HG03060 (cell line): ENCODE measurements around the gene FLT3LG.

ENCODE experiments used
- ATAC-seq: cut with Tn5 transposase; IDR thresholded peaks from one replicate; pipeline ENCODE4 v1.9.1; 2021; ENCODE audit warnings: low read depth, moderate number of reproducible peaks; ENCODE audit not compliant: unreplicated experiment

The FLT3LG gene

DNA sequence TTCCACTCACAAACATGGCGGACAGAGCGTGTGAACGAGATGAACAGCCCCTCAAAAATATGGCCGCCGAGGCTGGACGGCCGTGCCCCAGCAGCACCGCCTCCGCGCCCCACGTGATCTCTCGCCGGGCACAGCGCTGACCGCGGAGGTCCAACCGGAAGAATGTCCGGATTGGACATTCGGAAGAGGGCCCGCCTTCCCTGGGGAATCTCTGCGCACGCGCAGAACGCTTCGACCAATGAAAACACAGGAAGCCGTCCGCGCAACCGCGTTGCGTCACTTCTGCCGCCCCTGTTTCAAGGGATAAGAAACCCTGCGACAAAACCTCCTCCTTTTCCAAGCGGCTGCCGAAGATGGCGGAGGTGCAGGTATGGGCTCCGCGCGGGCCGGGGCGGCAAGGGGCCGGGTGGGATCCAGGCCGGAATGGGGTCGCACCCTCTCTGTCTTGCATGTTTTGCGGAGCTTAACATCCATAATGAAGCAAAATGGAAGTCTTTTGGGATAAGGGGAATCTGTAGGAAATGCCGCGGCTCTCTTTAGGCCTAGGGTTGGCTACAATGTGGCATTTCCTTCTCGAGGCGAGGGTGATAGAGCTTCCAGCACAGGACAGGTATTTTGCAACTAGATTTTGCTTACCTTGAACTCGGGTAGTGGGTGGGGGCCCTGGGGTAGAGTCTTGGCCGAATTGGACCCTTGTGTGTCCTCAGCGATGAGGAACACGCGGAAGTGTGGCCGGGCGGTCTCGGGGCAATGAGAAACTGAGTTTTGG is 13.4 kb downstream of the FLT3LG start, which contains the start of gene RPL13A:
Gene RPL13A (plus strand): TSS at position 332 of the 769 bp plus-strand sequence. CDS start 22 bp downstream, at position 354.
- peak; percentile 86 for ATAC-seq

- no peak for ATAC-seq
These were observed 14.2 kb downstream of the FLT3LG start for GRCh38 chr19:49488046-49488862.

DNA sequence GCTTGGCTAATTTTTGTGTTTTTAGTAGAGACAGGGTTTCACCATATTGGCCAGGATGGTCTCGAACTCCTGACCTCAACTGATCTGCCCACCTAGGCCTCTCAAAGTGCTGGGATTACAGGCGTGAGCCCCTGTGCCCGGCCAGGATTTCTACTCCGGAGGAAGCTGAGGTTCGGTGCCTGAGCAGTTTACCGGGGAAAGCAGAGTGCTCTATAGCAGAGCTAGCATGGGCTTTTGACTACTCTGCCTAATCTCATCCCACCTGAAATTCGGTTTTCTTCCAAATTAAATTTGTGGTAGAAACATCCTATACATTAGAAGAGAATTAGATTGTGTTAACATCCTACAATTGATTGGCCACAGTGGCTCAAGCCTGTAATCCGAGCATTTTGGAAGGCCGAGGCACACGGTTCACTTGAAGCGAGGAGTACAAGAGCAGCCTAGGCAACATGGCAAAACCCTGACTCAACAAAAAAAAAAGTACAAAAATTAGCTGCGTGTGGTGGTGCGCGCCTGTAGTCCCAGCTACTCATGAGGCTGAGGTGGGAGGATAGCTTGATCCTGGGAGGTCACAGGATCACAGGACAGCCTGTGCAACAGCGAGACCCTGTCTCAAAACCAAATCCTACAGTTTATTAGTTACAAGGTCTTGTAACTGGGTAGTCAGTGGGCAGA is 15.0 kb downstream of the FLT3LG start:
- ATAC-seq, result no peak

DNA sequence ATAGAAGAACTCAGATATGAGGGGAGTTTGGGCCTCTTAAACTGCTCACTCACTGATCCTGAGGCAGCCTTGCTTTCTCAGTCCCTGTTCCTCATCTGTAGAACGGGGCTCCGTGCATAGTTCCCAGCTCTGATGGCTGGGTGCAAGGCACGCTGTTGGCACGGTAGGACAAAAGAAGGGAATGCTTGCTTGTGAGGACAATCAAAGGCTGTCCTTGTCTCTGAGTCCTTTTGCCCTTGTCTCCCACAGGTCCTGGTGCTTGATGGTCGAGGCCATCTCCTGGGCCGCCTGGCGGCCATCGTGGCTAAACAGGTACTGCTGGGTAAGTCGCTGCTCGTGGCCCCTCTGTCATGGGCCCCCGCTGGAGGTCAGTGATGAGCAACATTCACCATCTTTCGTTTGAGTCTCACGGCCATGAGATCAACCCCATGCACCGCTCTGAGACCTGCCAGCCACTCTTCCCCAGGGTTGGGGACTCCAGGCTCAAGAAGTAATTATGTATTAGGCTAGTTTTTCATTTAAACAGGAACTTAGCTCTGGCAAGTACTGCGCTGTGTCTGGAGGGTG is 15.7 kb downstream of the FLT3LG start:
- no peak for ATAC-seq

- no peak for ATAC-seq
These were observed 16.4 kb downstream of the FLT3LG start for GRCh38 chr19:49490287-49491029.

GRCh38 chr19:49491030-49491803 is 17.2 kb downstream of the FLT3LG start:
- no peak for ATAC-seq

- no peak for ATAC-seq
These were observed 18.0 kb downstream of the FLT3LG start for GRCh38 chr19:49491804-49492572.

- no peak for ATAC-seq
These were observed 18.8 kb downstream of the FLT3LG start for GRCh38 chr19:49492573-49493405.

DNA sequence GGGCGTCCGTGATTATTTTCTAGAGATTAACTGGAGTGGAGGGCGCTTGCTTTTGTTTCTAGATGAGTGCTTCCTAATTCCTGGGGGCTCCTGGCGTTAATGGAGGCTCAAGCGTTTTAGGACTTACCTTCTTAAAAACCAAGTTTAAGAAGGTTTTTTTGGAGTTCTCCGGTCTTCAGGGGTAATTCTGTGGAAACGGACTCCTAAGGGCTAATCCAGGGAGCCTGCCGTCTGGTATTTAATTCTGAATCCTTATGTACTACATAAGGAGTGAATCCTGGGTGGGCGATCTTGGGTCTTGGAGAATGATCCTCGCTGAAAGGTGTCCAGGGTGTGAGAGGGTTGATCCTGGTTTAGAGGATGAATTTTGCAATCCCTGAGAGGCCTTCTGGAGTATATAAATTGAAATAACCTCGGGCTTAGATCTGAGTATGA is 22.6 kb downstream of the FLT3LG start:
- ATAC-seq, result no peak

DNA sequence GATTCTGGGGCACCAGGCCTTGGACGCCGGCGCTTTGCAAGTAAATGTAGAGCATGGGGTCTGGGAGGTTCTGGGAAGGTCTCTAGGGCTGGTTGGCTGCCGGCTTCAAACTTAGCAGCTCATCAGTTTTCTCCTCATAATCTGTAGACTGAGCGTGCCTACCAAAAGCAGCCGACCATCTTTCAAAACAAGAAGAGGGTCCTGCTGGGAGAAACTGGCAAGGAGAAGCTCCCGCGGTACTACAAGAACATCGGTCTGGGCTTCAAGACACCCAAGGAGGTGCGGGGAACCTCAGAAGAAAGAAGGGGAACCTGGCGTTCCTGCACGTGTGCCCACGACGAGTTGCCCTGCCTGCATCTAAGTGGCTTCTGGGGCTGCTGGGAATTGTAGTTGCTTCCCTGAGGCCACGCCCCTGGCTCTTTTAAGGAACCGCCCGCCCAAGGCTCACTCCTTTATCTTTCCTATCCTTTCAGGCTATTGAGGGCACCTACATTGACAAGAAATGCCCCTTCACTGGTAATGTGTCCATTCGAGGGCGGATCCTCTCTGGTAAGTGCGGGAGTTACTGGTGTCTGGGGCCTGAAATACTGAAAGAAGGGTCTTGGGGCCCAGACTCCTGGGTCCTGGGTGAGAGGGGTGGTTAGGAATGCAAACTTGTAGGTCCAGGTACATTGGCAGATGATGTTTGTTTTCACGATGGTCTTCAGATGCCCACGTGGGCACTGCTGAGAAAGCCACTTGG is 23.2 kb downstream of the FLT3LG start:
- ATAC-seq, result no peak

GRCh38 chr19:49497789-49498103 is 23.7 kb downstream of the FLT3LG start:
- ATAC-seq, result no peak

GRCh38 chr19:49498475-49498874 is 24.5 kb downstream of the FLT3LG start:
- ATAC-seq, result no peak

- no peak for ATAC-seq
These were observed 25.1 kb downstream of the FLT3LG start for GRCh38 chr19:49499030-49499670.

- no peak for ATAC-seq
These were observed 29.0 kb downstream of the FLT3LG start for GRCh38 chr19:49502866-49503581.

- ATAC-seq, result no peak
These were observed 29.6 kb downstream of the FLT3LG start for GRCh38 chr19:49503582-49503962.

DNA sequence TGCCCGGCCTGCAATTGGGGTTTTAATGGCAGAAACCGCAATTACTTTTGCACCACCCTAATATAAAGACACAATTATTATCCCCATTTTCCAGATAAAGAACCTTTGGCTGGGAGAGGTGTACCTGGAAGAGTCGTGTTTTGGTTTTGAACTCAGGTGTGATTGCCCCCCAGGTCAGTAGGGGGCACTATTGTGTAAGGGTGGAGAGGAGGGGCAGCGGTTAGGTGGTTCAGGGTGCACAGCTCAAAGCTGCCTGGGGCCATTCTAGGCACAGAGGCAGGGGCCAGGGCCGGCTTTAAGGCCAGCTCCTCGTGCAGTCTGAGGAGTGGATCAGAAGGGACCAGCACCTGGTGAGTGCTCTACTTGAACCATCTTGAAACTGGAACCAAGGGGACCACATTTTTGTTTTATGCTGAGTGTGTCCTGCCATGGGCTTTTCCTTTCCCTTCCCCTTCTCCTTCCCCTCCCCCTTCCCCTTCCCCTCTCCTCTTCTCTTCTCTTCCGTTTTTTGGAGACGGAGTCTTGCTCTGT is 32.6 kb downstream of the FLT3LG start:
- ATAC-seq, result no peak
